Middle frontal gyrus (tissue), 1 donor: Measurements from ENCODE around the gene ZNF775.
A peak's percentile ranks its signal among the peaks of the same experiment; 100 is the strongest.

ENCODE experiments used
- DNase-seq: peaks from one replicate; pipeline ENCODE4 v3.0.0-alpha.2; 2015; ENCODE audit warnings: low spot score; ENCODE audit errors: extremely low spot score

Gene ZNF775

GRCh38 chr7:150345012-150345411, 34.1 kb upstream of the ZNF775 start:
- no peak for DNase-seq

GRCh38 chr7:150346922-150347321, 32.2 kb upstream of the ZNF775 start:
- DNase-seq, result no peak

- no peak for DNase-seq
Observed at GRCh38 chr7:150351587-150352194, 27.4 kb upstream of the ZNF775 start.

GRCh38 chr7:150355666-150356059, 23.5 kb upstream of the ZNF775 start:
- DNase-seq, result no peak

GRCh38 chr7:150356265-150356897, 22.7 kb upstream of the ZNF775 start:
- no peak for DNase-seq

- no peak for DNase-seq
Observed at GRCh38 chr7:150357270-150357669, 21.9 kb upstream of the ZNF775 start.

GRCh38 chr7:150357771-150358427, 21.2 kb upstream of the ZNF775 start:
- no peak for DNase-seq

- no peak for DNase-seq
Observed at GRCh38 chr7:150358433-150358832, 20.7 kb upstream of the ZNF775 start.

- DNase-seq, result no peak
Observed at GRCh38 chr7:150358988-150359621, 20.0 kb upstream of the ZNF775 start.

GRCh38 chr7:150359622-150360362, 19.3 kb upstream of the ZNF775 start:
- no peak for DNase-seq

- DNase-seq, result no peak
Observed at GRCh38 chr7:150360363-150361058, 18.6 kb upstream of the ZNF775 start.

- no peak for DNase-seq
Observed at GRCh38 chr7:150361402-150361801, 17.7 kb upstream of the ZNF775 start.

- no peak for DNase-seq
Observed at GRCh38 chr7:150361807-150362621, 17.1 kb upstream of the ZNF775 start.

GRCh38 chr7:150363370-150363769, 15.8 kb upstream of the ZNF775 start:
- no peak for DNase-seq

GRCh38 chr7:150363872-150364271, 15.3 kb upstream of the ZNF775 start:
- no peak for DNase-seq

GRCh38 chr7:150365194-150365593, 13.9 kb upstream of the ZNF775 start:
- no peak for DNase-seq

- no peak for DNase-seq
Observed at GRCh38 chr7:150365673-150366398, 13.3 kb upstream of the ZNF775 start.

- DNase-seq, result no peak
Observed at GRCh38 chr7:150367677-150368095, 11.4 kb upstream of the ZNF775 start.

- DNase-seq, result peak; percentile 77
Observed at GRCh38 chr7:150368096-150368883, 10.8 kb upstream of the ZNF775 start, which contains the start of gene REPIN1. REPIN1 (plus strand) TSS chr7:150368822; CDS start chr7:150369712, 890 bp downstream.
